Gastrocnemius medialis (tissue), 4 donors: ENCODE results near the gene ST7. TPM values are rescaled to one million over a fixed set of nuclear protein-coding genes. Genes with fewer than 3 reads are reported as not detected.

Experiments
- ATAC-seq, 2 donors: fragments of 150-250 bp; one replicate each; pipeline ENCODE4 v1.9.1; 2016
- DNase-seq, 2 donors: peaks; one replicate each; pipeline ENCODE4 v3.0.0-alpha.2; 2019
- H3K27ac ChIP-seq, 4 donors: fragments of 200-600 bp; sonication (generic); 1 replicate in 1 of 4; 2 replicates in 3 of 4; pipeline ENCODE4 v1.5.1; 2016 to 2018; ENCODE audit warnings: mild to moderate bottlenecking in 2 of 4, moderate library complexity in 1 of 4
- H3K27me3 ChIP-seq, 3 donors: fragments of 200-600 bp; sonication (generic) in 2 of 3; 1 replicate in 1 of 3; 2 replicates in 2 of 3; pipeline versions ENCODE4 v1.5.1 to v1.6.0; 2016 to 2019; ENCODE audit warnings: mild to moderate bottlenecking in 1 of 3, moderate library complexity in 1 of 3
- H3K36me3 ChIP-seq, 2 donors: fragments of 200-600 bp; sonication (generic) in 1 of 2; one replicate each; pipeline ENCODE4 v1.5.1; 2017 to 2018
- H3K4me1 ChIP-seq, 2 donors: fragments of 200-600 bp; sonication (generic) in 1 of 2; one replicate each; pipeline ENCODE4 v1.5.1; 2016 to 2017; ENCODE audit warnings: mild to moderate bottlenecking in 2 of 2
- H3K4me3 ChIP-seq, 4 donors: fragments of 200-600 bp; sonication (generic) in 3 of 4; 1 replicate in 1 of 4; 2 replicates in 3 of 4; pipeline ENCODE4 v1.5.1; 2016 to 2019; ENCODE audit warnings: mild to moderate bottlenecking in 2 of 4
- H3K9me3 ChIP-seq, 3 donors: fragments of 200-600 bp; sonication (generic) in 2 of 3; 1 replicate in 1 of 3; 2 replicates in 2 of 3; pipeline ENCODE4 v1.5.1; 2016 to 2019
- POLR2A ChIP-seq, 2 donors: fragments of 450-650 bp; IDR thresholded peaks; one replicate each; pipeline ENCODE4 v1.6.1; 2017; ENCODE audit warnings: antibody characterized with exemption in 2 of 2, mild to moderate bottlenecking in 2 of 2, moderate library complexity in 2 of 2
- in situ Hi-C, 4 donors: fragments of 200-750 bp; cut with MboI; loops; one replicate each; pipeline versions ENCODE4 v1.15.0 to v1.8.0; 2017; ENCODE audit warnings: low sequenced_read_pairs in 4 of 4
- intact Hi-C: fragments of 100-400 bp; cut with DNase I; formaldehyde crosslinking; loops from one replicate; pipeline ENCODE4 v1.15.1; 2023; ENCODE audit warnings: low total_unique reads
- total RNA-seq, 4 donors: library from RNA; depleted of rRNA; stranded (reverse); fragments of >200 nt; gene quantifications; one replicate each; pipeline versions ENCODE4 v1.1.0 to v1.2.3, GENCODE V29; 2016
- TF ChIP-seq, protein P1 (sequence below), 5 experiments: fragments of 450-650 bp in 3 of 5; fragments of 200-600 bp in 2 of 5; sonication (generic) in 2 of 5; IDR thresholded peaks in 4 of 5; conservative IDR thresholded peaks in 1 of 5; 1 replicate in 4 of 5; 2 replicates in 1 of 5; pipeline ENCODE4 v1.5.1; 2016 to 2019; ENCODE audit warnings: antibody characterized with exemption in 5 of 5, mild to moderate bottlenecking in 3 of 5, moderate library complexity in 3 of 5

The ST7 gene
- total RNA-seq, 4 donors from 2014 or later: 5.5 to 14.5 (median 11.9) TPM

DNA sequence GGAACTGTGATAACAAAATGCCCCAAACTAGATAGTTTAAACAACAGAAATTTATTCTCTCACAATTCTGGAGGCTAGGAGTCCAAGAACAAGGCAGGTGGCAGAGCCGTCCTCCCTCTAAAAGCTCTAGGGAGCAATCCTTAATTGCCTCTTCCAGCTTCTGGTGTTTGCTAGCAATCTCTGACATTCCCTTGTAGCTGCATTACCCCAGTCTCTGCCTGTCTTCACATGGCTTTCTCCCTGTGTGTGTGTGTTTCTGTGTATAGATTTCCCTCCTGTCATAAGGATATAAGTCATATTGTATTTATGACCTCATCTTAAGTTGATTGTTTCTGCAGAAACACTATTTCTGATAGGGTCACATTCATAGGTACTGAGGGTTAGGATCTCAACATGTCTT, 192.0 kb downstream of the ST7 start:
- Histone ChIP-seq H3K4me1 (no peaks in the 10 kb centered on the region), H3K4me3 (no peak overlapping the region), H3K27ac (no peak overlapping the region), H3K36me3 (peaks cover 3 to 11% of the 10 kb centered on the region in 2 donors), H3K9me3 (no peaks in the 10 kb centered on the region), H3K27me3 (no peaks in the 10 kb centered on the region)
- ATAC-seq: no peak
- no peak for TF ChIP-seq POLR2A (IDR thresholded peaks at IDR 0.05)
- TF ChIP-seq, protein P1, sequence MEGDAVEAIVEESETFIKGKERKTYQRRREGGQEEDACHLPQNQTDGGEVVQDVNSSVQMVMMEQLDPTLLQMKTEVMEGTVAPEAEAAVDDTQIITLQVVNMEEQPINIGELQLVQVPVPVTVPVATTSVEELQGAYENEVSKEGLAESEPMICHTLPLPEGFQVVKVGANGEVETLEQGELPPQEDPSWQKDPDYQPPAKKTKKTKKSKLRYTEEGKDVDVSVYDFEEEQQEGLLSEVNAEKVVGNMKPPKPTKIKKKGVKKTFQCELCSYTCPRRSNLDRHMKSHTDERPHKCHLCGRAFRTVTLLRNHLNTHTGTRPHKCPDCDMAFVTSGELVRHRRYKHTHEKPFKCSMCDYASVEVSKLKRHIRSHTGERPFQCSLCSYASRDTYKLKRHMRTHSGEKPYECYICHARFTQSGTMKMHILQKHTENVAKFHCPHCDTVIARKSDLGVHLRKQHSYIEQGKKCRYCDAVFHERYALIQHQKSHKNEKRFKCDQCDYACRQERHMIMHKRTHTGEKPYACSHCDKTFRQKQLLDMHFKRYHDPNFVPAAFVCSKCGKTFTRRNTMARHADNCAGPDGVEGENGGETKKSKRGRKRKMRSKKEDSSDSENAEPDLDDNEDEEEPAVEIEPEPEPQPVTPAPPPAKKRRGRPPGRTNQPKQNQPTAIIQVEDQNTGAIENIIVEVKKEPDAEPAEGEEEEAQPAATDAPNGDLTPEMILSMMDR (IDR thresholded peaks at IDR 0.05 in 4 of 5, conservative IDR thresholded peaks at IDR 0.05 in 1 of 5): no peak
- intact Hi-C loops: no loop called here
- no peak for DNase-seq
- in situ Hi-C loops: no loop called here

DNA sequence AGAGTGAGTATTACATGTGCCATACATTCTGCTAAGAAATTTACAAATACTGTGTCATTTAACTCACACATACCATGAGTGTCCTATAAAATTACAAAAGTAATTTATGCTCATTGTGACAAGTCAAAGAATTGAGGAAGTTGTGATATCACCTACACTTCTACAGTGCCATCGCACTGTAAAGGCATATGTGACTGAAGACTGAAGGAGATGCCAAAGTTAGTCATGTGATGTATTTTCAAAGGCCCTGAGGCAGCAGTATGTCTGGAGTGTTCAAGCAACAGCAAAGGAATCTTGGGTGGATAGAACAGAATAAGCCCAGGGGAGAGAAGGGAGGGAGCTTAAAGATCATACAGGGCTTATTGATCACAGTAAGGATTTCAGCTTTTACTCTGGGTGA, 192.8 kb downstream of the ST7 start:
- ATAC-seq: no peak
- intact Hi-C loops: no loop called here
- no peak overlapping the region for H3K4me3 ChIP-seq
- in situ Hi-C loops: no loop called here
- no peaks in the 10 kb centered on the region for H3K4me1 ChIP-seq
- H3K27me3 ChIP-seq: no peaks in the 10 kb centered on the region
- no peaks in the 10 kb centered on the region for H3K9me3 ChIP-seq
- H3K27ac ChIP-seq: no peak overlapping the region
- peaks cover 3 to 11% of the 10 kb centered on the region in 2 donors for H3K36me3 ChIP-seq
- DNase-seq: no peak
- TF ChIP-seq, protein P1 (IDR thresholded peaks at IDR 0.05 in 4 of 5, conservative IDR thresholded peaks at IDR 0.05 in 1 of 5): no peak
- TF ChIP-seq POLR2A (IDR thresholded peaks at IDR 0.05): no peak

DNA sequence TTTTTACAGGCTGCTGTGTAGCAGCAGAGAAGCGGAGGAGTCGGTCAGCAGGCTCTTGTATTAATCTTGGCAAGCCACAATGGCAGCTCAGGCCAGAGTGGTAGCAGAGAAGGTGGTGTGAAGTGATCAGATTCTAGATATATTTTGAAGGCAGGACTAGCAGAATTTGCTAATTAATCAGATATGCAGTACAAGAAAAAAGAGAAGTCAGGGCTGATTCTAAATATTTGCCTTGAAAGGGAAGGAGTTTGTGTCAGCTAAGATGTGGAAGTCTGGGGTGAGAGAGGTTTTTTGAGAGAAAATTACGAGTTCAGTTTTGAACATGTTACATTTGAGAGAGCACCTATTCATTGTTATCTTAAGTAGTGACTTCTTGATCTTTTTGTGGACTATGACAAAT, 193.2 kb downstream of the ST7 start:
- in situ Hi-C loops (no loop called here), intact Hi-C loops (no loop called here)
- DNase-seq (no peak), ATAC-seq (no peak)
- Histone ChIP-seq H3K27me3 (no peaks in the 10 kb centered on the region), H3K27ac (no peak overlapping the region), H3K4me1 (peaks cover 0 to 3% of the 10 kb centered on the region in 2 donors), H3K4me3 (no peak overlapping the region), H3K36me3 (peaks cover 3 to 11% of the 10 kb centered on the region in 2 donors), H3K9me3 (no peaks in the 10 kb centered on the region)
- TF ChIP-seq, protein P1 (IDR thresholded peaks at IDR 0.05 in 4 of 5, conservative IDR thresholded peaks at IDR 0.05 in 1 of 5): no peak
- TF ChIP-seq POLR2A (IDR thresholded peaks at IDR 0.05): no peak

DNA sequence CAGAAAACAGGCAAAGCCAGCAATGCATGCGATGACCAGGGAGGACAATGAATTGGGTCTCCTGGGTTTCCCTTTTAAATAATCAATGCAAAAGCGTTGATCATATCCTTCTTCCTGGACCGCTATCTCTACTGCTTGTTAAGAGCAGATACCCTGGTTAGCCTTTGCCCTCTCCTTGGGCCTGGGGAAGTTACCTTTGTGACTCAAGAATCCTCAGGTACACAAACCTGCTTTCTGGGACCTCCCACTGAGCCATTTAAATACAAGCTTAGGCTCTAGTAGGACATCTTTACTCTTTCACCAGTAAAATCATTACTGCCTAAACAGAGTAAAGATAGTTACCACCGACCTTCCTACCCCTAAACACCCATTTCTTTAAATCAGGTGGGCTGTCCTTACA, 195.7 kb downstream of the ST7 start:
- DNase-seq (no peak), ATAC-seq (no peak)
- no peak for TF ChIP-seq POLR2A (IDR thresholded peaks at IDR 0.05)
- TF ChIP-seq, protein P1 (IDR thresholded peaks at IDR 0.05 in 4 of 5, conservative IDR thresholded peaks at IDR 0.05 in 1 of 5): no peak
- in situ Hi-C loops: no loop called here
- Histone ChIP-seq H3K27ac (no peak overlapping the region), H3K4me3 (no peak overlapping the region), H3K4me1 (peaks cover 12 to 15% of the 10 kb centered on the region in 2 donors), H3K9me3 (no peaks in the 10 kb centered on the region), H3K36me3 (no peaks in the 10 kb centered on the region), H3K27me3 (no peaks in the 10 kb centered on the region)
- intact Hi-C loops: no loop called here

DNA sequence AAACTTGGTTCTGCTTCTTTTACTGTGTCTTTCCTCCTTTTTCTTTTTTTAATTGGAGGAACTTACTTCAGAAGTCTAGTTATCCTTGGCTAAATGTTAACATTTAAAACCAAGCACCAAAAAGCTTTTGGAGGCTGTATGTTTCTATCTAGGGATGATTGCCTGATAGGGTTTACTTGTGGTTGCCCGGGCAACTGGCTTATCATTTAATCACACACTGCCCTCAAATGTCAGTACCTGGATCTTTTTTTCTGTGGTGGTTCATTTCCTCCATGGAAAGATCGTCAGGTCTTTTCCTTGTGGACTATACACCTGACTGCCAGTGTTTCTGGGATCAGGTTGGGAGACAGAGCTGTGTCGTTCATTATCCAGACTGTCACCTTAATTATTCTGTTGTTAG, 196.4 kb downstream of the ST7 start:
- in situ Hi-C loops: no loop called here
- TF ChIP-seq POLR2A (IDR thresholded peaks at IDR 0.05): no peak
- TF ChIP-seq, protein P1 (IDR thresholded peaks at IDR 0.05 in 4 of 5, conservative IDR thresholded peaks at IDR 0.05 in 1 of 5): no peak
- Histone ChIP-seq H3K4me3 (no peak overlapping the region), H3K9me3 (no peaks in the 10 kb centered on the region), H3K27ac (no peak overlapping the region), H3K36me3 (no peaks in the 10 kb centered on the region), H3K27me3 (no peaks in the 10 kb centered on the region), H3K4me1 (peaks cover 19 to 21% of the 10 kb centered on the region in 2 donors)
- intact Hi-C loops: no loop called here
- ATAC-seq (no peak), DNase-seq (no peak)
